Activated CD4-positive, alpha-beta T cell treated with anti-CD3 and anti-CD28 coated beads, Interleukin-2, amount 10 ng/mL, durations not matched to agents 24 days and 14 days (primary cell): ENCODE results near the gene CDC123. TPM values are rescaled to one million over a fixed set of nuclear protein-coding genes. Genes with fewer than 3 reads are reported as not detected.
"Not testable (repeated sequence)": the region's sequence is repeated elsewhere in the genome, so short reads cannot be mapped to it uniquely, and the experiment has no call there.

Experiments used
- DNase-seq: peaks from one replicate; pipeline ENCODE4 v3.0.0; 2022
- H3K27ac Mint-ChIP-seq: one replicate; pipeline ENCODE4 v1.8.0; 2022; ENCODE audit warnings: mild to moderate bottlenecking, mixed read lengths
- H3K27me3 Mint-ChIP-seq: one replicate; pipeline ENCODE4 v1.8.0; 2022; ENCODE audit warnings: mixed read lengths
- H3K36me3 Mint-ChIP-seq: one replicate; pipeline ENCODE4 v1.8.0; 2022; ENCODE audit warnings: low read depth, mild to moderate bottlenecking, mixed read lengths
- H3K4me1 Mint-ChIP-seq: one replicate; pipeline ENCODE4 v1.8.0; 2021; ENCODE audit warnings: mixed read lengths
- H3K4me3 Mint-ChIP-seq: one replicate; pipeline ENCODE4 v1.8.0; 2022; ENCODE audit warnings: mild to moderate bottlenecking, moderate library complexity, mixed read lengths
- H3K9me3 Mint-ChIP-seq: one replicate; pipeline ENCODE4 v1.8.0; 2021; ENCODE audit warnings: mixed read lengths
- intact Hi-C: fragments of 100-400 bp; cut with micrococcal nuclease; formaldehyde crosslinking; loops from one replicate; pipeline ENCODE4 v1.15.1; 2023
- total RNA-seq: library from RNA; stranded (reverse); gene quantifications from 2 replicates; pipeline ENCODE4 v1.2.3, GENCODE V29; 2022

Gene CDC123
- total RNA-seq = 184 and 185 TPM in 2 replicates

GRCh38 chr10:12195603-12196506, at the start of gene CDC123, which contains the start of gene NUDT5:
CDC123 (plus strand) TSS chr10:12196188; CDS start chr10:12196246, 58 bp downstream.
NUDT5 (minus strand) TSS chr10:12195891; CDS start chr10:12186291, 9,600 bp downstream.
- peaks cover 46% of the 10 kb centered on the region for H3K36me3 Mint-ChIP-seq
- no peaks in the 10 kb centered on the region for H3K9me3 Mint-ChIP-seq
- peak within 1 kb of the TSS; percentile 99 for H3K27ac Mint-ChIP-seq
- DNase-seq = peak; percentile 96
- H3K4me3 Mint-ChIP-seq = peak within 1 kb of the TSS; percentile 98
- H3K27me3 Mint-ChIP-seq = no peaks in the 10 kb centered on the region
- intact Hi-C loops = loop anchor here (1.0 to 2.0 kb wide), 5 partner anchors 15 to 153 kb away; partner anchors contain the start of genes DHTKD1, SEC61A2 and UPF2
- H3K4me1 Mint-ChIP-seq = peaks cover 40% of the 10 kb centered on the region

GRCh38 chr10:12150163-12150562, 45.8 kb upstream of the CDC123 start:
- intact Hi-C loops = no loop called here

GRCh38 chr10:12154516-12154915, 41.5 kb upstream of the CDC123 start:
- Mint-ChIP-seq H3K4me3 (no peak overlapping the region), H3K27me3 (no peaks in the 10 kb centered on the region), H3K4me1 (peaks cover 2% of the 10 kb centered on the region), H3K36me3 (peaks cover 37% of the 10 kb centered on the region), H3K9me3 (no peaks in the 10 kb centered on the region), H3K27ac (no peak overlapping the region)
- intact Hi-C loops = no loop called here
- no peak for DNase-seq

More at GRCh38 chr10:12150163-12150562, 45.8 kb upstream of the CDC123 start:
- no peaks in the 10 kb centered on the region for H3K27me3 Mint-ChIP-seq
- H3K4me3 Mint-ChIP-seq = no peak overlapping the region
- H3K4me1 Mint-ChIP-seq = peaks cover 2% of the 10 kb centered on the region
- H3K27ac Mint-ChIP-seq = no peak overlapping the region
- peaks cover 33% of the 10 kb centered on the region for H3K36me3 Mint-ChIP-seq
- H3K9me3 Mint-ChIP-seq = no peaks in the 10 kb centered on the region
- DNase-seq = no peak

- H3K36me3 Mint-ChIP-seq = peaks cover 35% of the 10 kb centered on the region
- no peak for DNase-seq
- intact Hi-C loops = no loop called here
- H3K9me3 Mint-ChIP-seq = no peaks in the 10 kb centered on the region
- no peak overlapping the region for H3K4me3 Mint-ChIP-seq
- H3K4me1 Mint-ChIP-seq = no peaks in the 10 kb centered on the region
- no peaks in the 10 kb centered on the region for H3K27me3 Mint-ChIP-seq
- no peak overlapping the region for H3K27ac Mint-ChIP-seq
These were observed 39.4 kb upstream of the CDC123 start for GRCh38 chr10:12156367-12157123.

GRCh38 chr10:12158111-12158510, 37.9 kb upstream of the CDC123 start:
- H3K36me3 Mint-ChIP-seq = peaks cover 40% of the 10 kb centered on the region
- no peak overlapping the region for H3K27ac Mint-ChIP-seq
- H3K27me3 Mint-ChIP-seq = no peaks in the 10 kb centered on the region
- no peaks in the 10 kb centered on the region for H3K4me1 Mint-ChIP-seq
- H3K9me3 Mint-ChIP-seq = no peaks in the 10 kb centered on the region
- no peak overlapping the region for H3K4me3 Mint-ChIP-seq
- DNase-seq = no peak
- intact Hi-C loops = no loop called here

- H3K9me3 Mint-ChIP-seq = no peaks in the 10 kb centered on the region
- intact Hi-C loops = no loop called here
- no peaks in the 10 kb centered on the region for H3K4me1 Mint-ChIP-seq
- H3K27me3 Mint-ChIP-seq = no peaks in the 10 kb centered on the region
- no peak overlapping the region for H3K4me3 Mint-ChIP-seq
- DNase-seq = no peak
- H3K27ac Mint-ChIP-seq = no peak overlapping the region
- H3K36me3 Mint-ChIP-seq = peaks cover 51% of the 10 kb centered on the region
These were observed 35.3 kb upstream of the CDC123 start for GRCh38 chr10:12160664-12161063.

GRCh38 chr10:12162927-12163326, 33.1 kb upstream of the CDC123 start:
- Mint-ChIP-seq H3K4me3 (no peak overlapping the region), H3K4me1 (no peaks in the 10 kb centered on the region), H3K27me3 (no peaks in the 10 kb centered on the region), H3K27ac (no peak overlapping the region), H3K9me3 (no peaks in the 10 kb centered on the region), H3K36me3 (peaks cover 50% of the 10 kb centered on the region)
- no peak for DNase-seq
- intact Hi-C loops = no loop called here

- Mint-ChIP-seq H3K4me3 (no peak overlapping the region), H3K27ac (no peak overlapping the region), H3K27me3 (no peaks in the 10 kb centered on the region), H3K36me3 (peaks cover 48% of the 10 kb centered on the region), H3K9me3 (no peaks in the 10 kb centered on the region), H3K4me1 (no peaks in the 10 kb centered on the region)
- no peak for DNase-seq
- intact Hi-C loops = no loop called here
These were observed 31.9 kb upstream of the CDC123 start for GRCh38 chr10:12164085-12164484.

- Mint-ChIP-seq H3K36me3 (peaks cover 53% of the 10 kb centered on the region), H3K27me3 (no peaks in the 10 kb centered on the region)
These were observed 31.0 kb upstream of the CDC123 start for GRCh38 chr10:12165036-12165435.

GRCh38 chr10:12165999-12166775, 29.8 kb upstream of the CDC123 start:
- peaks cover 55% of the 10 kb centered on the region for H3K36me3 Mint-ChIP-seq

More at GRCh38 chr10:12165036-12165435, 31.0 kb upstream of the CDC123 start:
- intact Hi-C loops = no loop called here
- Mint-ChIP-seq H3K9me3 (no peaks in the 10 kb centered on the region), H3K4me3 (no peak overlapping the region), H3K4me1 (no peaks in the 10 kb centered on the region), H3K27ac (peak overlapping the region; percentile 42)
- DNase-seq = no peak

GRCh38 chr10:12171512-12171911, 24.5 kb upstream of the CDC123 start:
- H3K4me3 Mint-ChIP-seq, DNase-seq, H3K27me3 Mint-ChIP-seq, H3K9me3 Mint-ChIP-seq, H3K27ac Mint-ChIP-seq, H3K4me1 Mint-ChIP-seq, intact Hi-C loops: not testable (repeated sequence)
- H3K36me3 Mint-ChIP-seq = peaks cover 53% of the 10 kb centered on the region

More at GRCh38 chr10:12165999-12166775, 29.8 kb upstream of the CDC123 start:
- no peak overlapping the region for H3K27ac Mint-ChIP-seq
- no peaks in the 10 kb centered on the region for H3K27me3 Mint-ChIP-seq
- no peak overlapping the region for H3K4me3 Mint-ChIP-seq
- H3K4me1 Mint-ChIP-seq = no peaks in the 10 kb centered on the region
- no peak for DNase-seq
- intact Hi-C loops = no loop called here
- H3K9me3 Mint-ChIP-seq = no peaks in the 10 kb centered on the region

GRCh38 chr10:12177642-12178041, 18.3 kb upstream of the CDC123 start:
- H3K27ac Mint-ChIP-seq = no peak overlapping the region
- peaks cover 23% of the 10 kb centered on the region for H3K4me1 Mint-ChIP-seq
- H3K27me3 Mint-ChIP-seq = no peaks in the 10 kb centered on the region
- H3K9me3 Mint-ChIP-seq = no peaks in the 10 kb centered on the region
- intact Hi-C loops = no loop called here
- no peak overlapping the region for H3K4me3 Mint-ChIP-seq
- H3K36me3 Mint-ChIP-seq = peaks cover 38% of the 10 kb centered on the region
- DNase-seq = no peak

GRCh38 chr10:12179606-12180170, 16.3 kb upstream of the CDC123 start:
- Mint-ChIP-seq H3K9me3 (no peaks in the 10 kb centered on the region), H3K4me1 (peaks cover 25% of the 10 kb centered on the region), H3K27me3 (no peaks in the 10 kb centered on the region), H3K4me3 (no peak overlapping the region), H3K36me3 (peaks cover 37% of the 10 kb centered on the region), H3K27ac (no peak overlapping the region)
- intact Hi-C loops = no loop called here
- no peak for DNase-seq
